ENCODE results near the gene STARD9.
"Not testable (repeated sequence)": the region's sequence is repeated elsewhere in the genome, so short reads cannot be mapped to it uniquely, and the experiment has no call there.

Gene STARD9

GRCh38 chr15:42575188-42576039, at the start of gene STARD9:
TSS of gene STARD9 (plus strand) at chr15:42575606. CDS start at chr15:42575716, 110 bp downstream.
- in situ Hi-C loops (cut with MboI; ENCODE audit: low sequenced_read_pairs), result no loop called here

DNA sequence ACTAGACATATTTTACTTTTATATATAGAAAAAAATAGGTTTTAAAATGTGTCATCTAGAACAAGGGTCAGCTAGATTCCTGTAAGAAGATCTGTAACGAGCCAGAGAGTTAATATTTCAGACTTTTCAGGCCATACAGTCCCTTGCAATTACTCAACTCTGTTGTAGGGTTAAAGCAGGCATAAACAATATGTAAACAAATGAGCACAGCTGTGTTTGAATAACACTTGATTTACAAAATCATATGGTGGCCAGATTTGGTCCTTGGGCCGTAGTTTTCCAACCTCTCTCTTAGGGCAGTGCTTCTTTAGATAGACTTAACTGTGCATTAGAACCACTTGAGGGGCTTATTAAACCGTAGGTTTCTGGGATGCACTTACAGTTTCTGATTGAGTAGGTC, 46.4 kb upstream of the STARD9 start:
- in situ Hi-C loops (cut with MboI; ENCODE audit: low sequenced_read_pairs), result no loop called here

- in situ Hi-C loops (cut with MboI; ENCODE audit: low sequenced_read_pairs), result no loop called here
Measured at GRCh38 chr15:42533246-42533645, 42.2 kb upstream of the STARD9 start.

GRCh38 chr15:42544853-42545629, 30.4 kb upstream of the STARD9 start:
- in situ Hi-C loops (cut with MboI; ENCODE audit: low sequenced_read_pairs), result no loop called here

DNA sequence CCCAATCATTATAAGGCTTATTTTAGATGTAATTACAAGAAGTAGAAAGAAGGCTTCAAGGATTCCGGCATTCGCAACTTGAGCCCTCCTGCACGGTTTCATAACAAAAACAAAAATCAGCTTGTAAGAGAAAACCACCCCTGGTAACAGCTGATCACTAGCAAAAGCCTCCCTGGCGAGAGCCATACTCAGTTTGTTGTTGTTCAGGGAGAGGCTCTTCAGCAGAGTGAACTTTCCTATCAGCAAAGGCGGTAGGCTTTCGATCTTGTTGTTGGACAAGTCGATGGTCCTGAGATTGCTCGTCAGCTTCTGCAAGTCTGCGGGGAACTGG, 27.5 kb upstream of the STARD9 start:
- in situ Hi-C loops (cut with MboI; ENCODE audit: low sequenced_read_pairs), result no loop called here

GRCh38 chr15:42548249-42549031, 27.0 kb upstream of the STARD9 start, which contains the start of the genes HAUS2 and LRRC57:
TSS of gene HAUS2 (plus strand) at chr15:42548838. CDS start at chr15:42548873, 35 bp downstream.
TSS of gene LRRC57 (minus strand) at chr15:42548793. CDS start at chr15:42548434, 359 bp downstream.
- in situ Hi-C loops (cut with MboI; ENCODE audit: low sequenced_read_pairs), result no loop called here

DNA sequence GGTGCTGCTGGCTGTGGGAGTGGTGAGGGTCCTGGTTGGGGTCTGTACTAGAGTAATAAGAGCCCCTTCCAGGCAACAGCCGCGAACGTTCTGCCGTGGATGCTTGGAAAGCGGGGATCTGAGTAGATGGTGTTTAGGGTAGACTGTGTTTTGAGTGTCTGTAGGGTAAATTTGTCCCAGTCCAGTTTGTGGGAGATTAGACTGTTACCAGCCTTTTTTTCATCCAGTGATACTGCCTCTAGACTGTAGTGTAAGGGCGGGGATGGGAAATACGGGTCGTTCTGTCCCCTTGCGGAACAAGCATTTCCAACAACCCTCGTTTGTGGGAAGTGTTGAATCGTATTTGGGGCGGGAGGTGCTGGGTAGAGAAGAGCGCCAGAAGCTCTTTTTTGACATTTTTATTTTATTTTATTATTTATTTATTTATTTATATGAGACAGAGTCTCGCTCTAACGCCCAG, 26.3 kb upstream of the STARD9 start:
- in situ Hi-C loops (cut with MboI; ENCODE audit: low sequenced_read_pairs), result no loop called here

DNA sequence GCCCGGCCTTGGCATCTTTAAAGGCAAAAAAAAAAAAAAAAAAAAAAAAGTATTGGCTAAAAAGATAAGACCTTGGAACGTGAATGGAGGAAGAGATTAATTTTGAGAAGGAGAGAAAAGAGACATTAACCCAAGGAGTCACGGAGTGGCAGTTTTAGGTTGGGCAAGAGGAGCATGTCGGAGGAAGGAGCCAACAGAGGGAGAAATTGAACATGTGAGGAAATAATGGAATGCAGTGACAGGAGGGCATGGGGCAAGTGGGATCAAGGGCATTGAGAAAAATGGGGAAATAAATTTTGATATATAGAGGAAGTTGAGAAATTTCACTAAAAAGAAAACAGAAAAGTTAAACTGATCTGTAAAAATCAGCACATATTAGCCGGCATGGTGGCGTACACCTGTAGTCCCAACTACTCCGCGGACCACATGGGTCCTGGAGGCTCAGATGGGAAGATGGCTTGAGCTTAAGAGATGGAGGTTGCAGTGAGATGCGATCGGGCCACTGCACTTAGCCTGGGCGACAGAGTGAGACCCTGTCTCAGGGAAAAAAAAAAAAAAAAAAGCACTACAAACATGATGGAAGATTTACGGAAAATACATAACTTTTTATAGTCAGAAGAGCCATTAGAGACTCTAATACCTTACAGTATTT, 25.5 kb upstream of the STARD9 start:
- in situ Hi-C loops (cut with MboI; ENCODE audit: low sequenced_read_pairs), result no loop called here

GRCh38 chr15:42553554-42553953, 21.9 kb upstream of the STARD9 start:
- in situ Hi-C loops (cut with MboI; ENCODE audit: low sequenced_read_pairs), result no loop called here

- in situ Hi-C loops (cut with MboI; ENCODE audit: low sequenced_read_pairs), result not testable (repeated sequence)
Measured at GRCh38 chr15:42556550-42557207, 18.7 kb upstream of the STARD9 start.

DNA sequence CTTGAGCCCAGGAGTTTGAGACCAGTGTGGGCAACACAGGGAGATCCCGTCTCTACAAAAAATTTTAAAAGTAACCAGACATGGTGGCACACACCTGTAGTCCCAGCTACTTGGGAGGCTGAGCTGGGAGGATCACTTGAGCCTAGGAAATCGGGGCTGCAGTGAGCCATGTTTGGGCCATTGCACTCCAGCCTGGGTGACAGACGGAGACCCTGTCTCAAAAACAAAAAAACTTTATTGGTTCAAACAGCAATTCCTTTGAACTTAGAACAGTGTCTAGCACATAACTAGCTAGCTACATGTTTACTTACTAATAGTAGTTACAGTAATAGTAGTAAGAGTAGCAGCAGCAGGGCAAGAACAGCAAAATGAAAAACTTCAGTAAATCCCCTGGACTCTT, 16.7 kb upstream of the STARD9 start:
- in situ Hi-C loops (cut with MboI; ENCODE audit: low sequenced_read_pairs), result no loop called here

- in situ Hi-C loops (cut with MboI; ENCODE audit: low sequenced_read_pairs), result no loop called here
Measured at GRCh38 chr15:42576040-42576594, 711 bp downstream of the STARD9 start.

DNA sequence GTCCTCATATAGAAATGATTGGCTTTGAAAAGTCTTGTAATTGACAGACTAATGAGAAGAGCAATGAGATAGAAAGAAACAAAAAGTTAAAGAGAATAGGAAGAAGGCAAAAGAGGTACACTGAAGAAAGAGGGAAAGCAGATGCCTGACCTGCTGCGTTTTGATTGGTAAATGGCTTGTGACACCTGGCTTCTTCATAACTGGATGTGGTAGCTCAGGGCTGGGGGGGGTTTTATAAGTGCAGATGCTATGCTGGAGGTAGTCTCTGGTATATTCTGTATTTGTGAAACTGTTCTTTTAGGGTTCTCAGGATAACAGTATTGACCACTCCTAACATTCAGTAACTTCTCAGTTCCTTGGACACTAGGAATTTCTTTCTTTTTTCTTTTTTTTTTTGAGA, 1.4 kb downstream of the STARD9 start:
- in situ Hi-C loops (cut with MboI; ENCODE audit: low sequenced_read_pairs), result no loop called here

GRCh38 chr15:42577514-42578031, 2.2 kb downstream of the STARD9 start:
- in situ Hi-C loops (cut with MboI; ENCODE audit: low sequenced_read_pairs), result no loop called here

DNA sequence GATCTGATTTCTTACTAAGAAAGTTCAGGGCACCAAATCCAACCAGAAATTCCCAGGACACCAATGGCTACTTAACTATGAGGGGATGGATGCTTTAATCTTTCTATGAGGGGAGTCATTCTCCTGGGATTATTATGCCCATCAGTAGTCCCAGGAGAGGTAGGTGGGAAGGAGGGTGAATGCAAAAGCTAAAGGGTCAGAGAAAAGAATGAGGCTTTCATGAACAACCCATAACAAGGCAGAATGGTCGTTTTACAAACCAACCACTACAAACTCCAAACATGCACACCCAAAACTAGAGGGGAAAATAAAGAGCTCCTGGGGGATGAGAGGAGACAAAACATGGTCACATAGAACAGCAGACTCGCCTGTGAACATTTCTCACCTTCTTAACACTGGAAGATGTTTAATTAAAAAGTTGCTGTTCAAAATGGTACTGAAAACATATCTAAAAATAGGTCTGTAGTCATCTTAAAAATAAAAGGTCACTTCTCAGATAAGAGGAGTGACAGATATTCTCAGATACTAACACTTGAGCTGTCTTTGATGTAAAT, 3.7 kb downstream of the STARD9 start:
- in situ Hi-C loops (cut with MboI; ENCODE audit: low sequenced_read_pairs), result no loop called here

GRCh38 chr15:42581272-42581730, 5.9 kb downstream of the STARD9 start:
- in situ Hi-C loops (cut with MboI; ENCODE audit: low sequenced_read_pairs), result no loop called here

- in situ Hi-C loops (cut with MboI; ENCODE audit: low sequenced_read_pairs), result no loop called here
Measured at GRCh38 chr15:42582569-42583375, 7.4 kb downstream of the STARD9 start.

GRCh38 chr15:42584031-42584765, 8.8 kb downstream of the STARD9 start:
- in situ Hi-C loops (cut with MboI; ENCODE audit: low sequenced_read_pairs), result no loop called here
